Prostate gland (tissue), 2 donors: Measurements from ENCODE around the gene KDM8. TPM values are rescaled to one million over a fixed set of nuclear protein-coding genes. Genes with fewer than 3 reads are reported as not detected.

Experiments
- DNase-seq: peaks from one replicate; pipeline ENCODE4 v3.0.0-alpha.2; 2019; ENCODE audit warnings: low spot score
- H3K27ac ChIP-seq, 2 donors: fragments of 200-600 bp; sonication (generic); 2 replicates each; pipeline ENCODE4 v1.5.1; 2017 to 2019
- H3K27me3 ChIP-seq: fragments of 200-600 bp; sonication (generic); replicated peaks from 2 replicates; pipeline ENCODE4 v1.5.1; 2019; ENCODE audit not compliant: insufficient read depth
- H3K36me3 ChIP-seq, 2 donors: fragments of 200-600 bp; sonication (generic); 1 replicate in 1 of 2; 2 replicates in 1 of 2; pipeline versions ENCODE4 v1.5.1 to v1.8.1; 2017 to 2019
- H3K4me1 ChIP-seq: fragments of 200-600 bp; sonication (generic); replicated peaks from 2 replicates; pipeline ENCODE4 v1.5.1; 2019
- H3K4me3 ChIP-seq, 2 donors: fragments of 200-600 bp; sonication (generic); 2 replicates each; pipeline ENCODE4 v1.5.1; 2017 to 2019
- H3K9me3 ChIP-seq: fragments of 200-600 bp; sonication (generic); 2 replicates; pipeline ENCODE4 v1.5.1; 2017
- POLR2A ChIP-seq: fragments of 450-650 bp; IDR thresholded peaks from one replicate; pipeline ENCODE4 v1.6.1; 2016; ENCODE audit warnings: antibody characterized with exemption, mild to moderate bottlenecking
- POLR2AphosphoS5 ChIP-seq: sonication (generic); formaldehyde crosslinking; IDR thresholded peaks from one replicate; pipeline ENCODE4 v1.6.1; 2017; ENCODE audit warnings: antibody characterized with exemption
- WGBS: methylation state at CpG from one replicate; pipeline ENCODE4 v1.1.5; 2018; 5-methylcytosine and 5-hydroxymethylcytosine counted together
- intact Hi-C: fragments of 100-400 bp; cut with DNase I; formaldehyde crosslinking; loops from one replicate; pipeline ENCODE4 v1.14.2; 2022
- total RNA-seq, 2 donors: library from RNA; depleted of rRNA; stranded (reverse); fragments of >200 nt; gene quantifications; one replicate each; pipeline ENCODE4 v1.1.0, GENCODE V29; 2016
- TF ChIP-seq, protein P1 (sequence below), 4 experiments: fragments of 200-600 bp in 2 of 4; fragments of 450-650 bp in 2 of 4; sonication (generic) in 2 of 4; IDR thresholded peaks; 1 replicate in 3 of 4; 2 replicates in 1 of 4; pipeline ENCODE4 v1.5.1; 2016 to 2019; ENCODE audit warnings: antibody characterized with exemption in 4 of 4, mild to moderate bottlenecking in 2 of 4, moderate library complexity in 2 of 4

KDM8 gene
- total RNA-seq, 2 donors from 2014 or later, result 5.6 to 15.3 TPM

DNA sequence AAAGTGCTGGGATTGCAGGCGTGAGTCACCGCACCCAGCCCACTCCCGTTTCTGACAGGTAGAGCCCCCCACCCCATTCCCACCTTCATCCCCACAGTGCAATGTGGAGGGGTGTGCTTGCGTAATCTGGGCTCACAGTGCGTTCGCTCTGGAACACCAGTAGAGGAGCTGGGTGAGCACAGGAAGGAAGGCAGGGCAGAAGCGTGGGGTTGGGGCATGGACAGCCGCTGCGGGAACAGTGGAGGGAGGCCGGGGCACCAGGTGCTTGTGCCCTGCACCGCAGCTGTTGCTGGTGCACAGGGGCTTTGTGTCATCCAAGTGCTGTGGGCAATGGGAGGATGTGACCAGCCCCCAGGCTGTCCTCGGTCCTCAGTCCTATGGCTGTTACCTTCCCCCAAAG is 24.7 kb downstream of the KDM8 start:
- 89% methylated on average over 12 of the region's 12 CpGs for WGBS
- Histone ChIP-seq H3K4me1 (peaks cover 13% of the 10 kb centered on the region), H3K4me3 (no peak overlapping the region), H3K27me3 (no peaks in the 10 kb centered on the region), H3K9me3 (no peaks in the 10 kb centered on the region), H3K36me3 (peaks cover 0 to 5% of the 10 kb centered on the region in 2 donors), H3K27ac (no peak overlapping the region)
- TF ChIP-seq, protein P1, sequence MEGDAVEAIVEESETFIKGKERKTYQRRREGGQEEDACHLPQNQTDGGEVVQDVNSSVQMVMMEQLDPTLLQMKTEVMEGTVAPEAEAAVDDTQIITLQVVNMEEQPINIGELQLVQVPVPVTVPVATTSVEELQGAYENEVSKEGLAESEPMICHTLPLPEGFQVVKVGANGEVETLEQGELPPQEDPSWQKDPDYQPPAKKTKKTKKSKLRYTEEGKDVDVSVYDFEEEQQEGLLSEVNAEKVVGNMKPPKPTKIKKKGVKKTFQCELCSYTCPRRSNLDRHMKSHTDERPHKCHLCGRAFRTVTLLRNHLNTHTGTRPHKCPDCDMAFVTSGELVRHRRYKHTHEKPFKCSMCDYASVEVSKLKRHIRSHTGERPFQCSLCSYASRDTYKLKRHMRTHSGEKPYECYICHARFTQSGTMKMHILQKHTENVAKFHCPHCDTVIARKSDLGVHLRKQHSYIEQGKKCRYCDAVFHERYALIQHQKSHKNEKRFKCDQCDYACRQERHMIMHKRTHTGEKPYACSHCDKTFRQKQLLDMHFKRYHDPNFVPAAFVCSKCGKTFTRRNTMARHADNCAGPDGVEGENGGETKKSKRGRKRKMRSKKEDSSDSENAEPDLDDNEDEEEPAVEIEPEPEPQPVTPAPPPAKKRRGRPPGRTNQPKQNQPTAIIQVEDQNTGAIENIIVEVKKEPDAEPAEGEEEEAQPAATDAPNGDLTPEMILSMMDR (IDR thresholded peaks at IDR 0.05), result no peak
- DNase-seq, result no peak
- intact Hi-C loops, result no loop called here

DNA sequence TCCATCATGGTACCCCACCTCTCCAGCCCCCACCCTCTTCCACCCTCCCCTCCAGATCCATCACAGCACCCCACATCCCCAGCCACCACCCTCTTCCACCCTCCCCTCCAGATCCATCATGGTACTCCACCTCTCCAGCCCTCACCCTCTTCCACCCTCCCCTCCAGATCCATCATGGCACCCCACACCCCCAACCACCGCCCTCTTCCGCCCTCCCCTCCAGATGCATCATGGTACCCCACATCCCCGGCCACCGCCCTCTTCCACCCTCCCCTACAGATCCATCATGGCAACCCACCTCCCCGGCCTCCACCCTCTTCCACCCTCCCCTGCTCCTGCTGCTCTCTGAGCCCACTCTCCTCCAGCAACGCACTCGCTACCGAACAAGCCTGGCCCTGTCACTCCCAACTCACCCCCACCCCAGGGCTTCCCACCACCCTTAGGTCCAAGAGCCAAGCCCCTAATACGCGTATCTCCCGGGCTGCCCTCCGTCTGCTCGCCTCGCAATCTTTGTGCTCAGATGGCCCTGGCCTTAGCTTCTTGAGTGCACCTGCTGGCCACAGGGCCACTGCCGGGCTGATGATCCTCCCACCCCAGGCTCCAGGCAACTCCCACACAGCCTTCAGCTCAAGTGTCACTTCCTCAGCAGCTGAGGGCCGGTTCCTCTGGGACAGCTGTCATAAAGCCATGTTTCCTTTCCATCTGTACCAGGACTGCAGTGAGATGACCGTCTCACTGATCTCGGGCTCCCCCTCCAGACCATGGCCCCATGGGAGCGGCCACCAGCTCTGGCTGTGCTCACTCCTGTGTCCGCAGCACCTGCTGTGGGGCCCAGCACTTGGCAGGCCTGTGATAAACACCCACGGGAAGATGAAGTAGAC is 25.5 kb downstream of the KDM8 start:
- H3K9me3 ChIP-seq, result no peaks in the 10 kb centered on the region
- no peak overlapping the region for H3K27ac ChIP-seq
- no peak for DNase-seq
- no peak overlapping the region for H3K4me3 ChIP-seq
- H3K4me1 ChIP-seq, result peaks cover 20% of the 10 kb centered on the region
- H3K36me3 ChIP-seq, result peaks cover 0 to 5% of the 10 kb centered on the region in 2 donors
- intact Hi-C loops, result no loop called here
- no peak for TF ChIP-seq POLR2A
- H3K27me3 ChIP-seq, result no peaks in the 10 kb centered on the region
- WGBS, result 91% methylated on average over 21 of the region's 21 CpGs

- H3K9me3 ChIP-seq, result no peaks in the 10 kb centered on the region
- no peak overlapping the region for H3K4me3 ChIP-seq
- H3K27me3 ChIP-seq, result no peaks in the 10 kb centered on the region
- peaks cover 0 to 5% of the 10 kb centered on the region in 2 donors for H3K36me3 ChIP-seq
- peaks cover 28% of the 10 kb centered on the region for H3K4me1 ChIP-seq
- 94% methylated on average over 18 of the region's 18 CpGs for WGBS
- no peak for DNase-seq
- no peak for TF ChIP-seq POLR2A
- no peak for TF ChIP-seq POLR2AphosphoS5
- TF ChIP-seq, protein P1 (IDR thresholded peaks at IDR 0.05), result no peak
- intact Hi-C loops, result no loop called here
- H3K27ac ChIP-seq, result no peak overlapping the region
Observed at GRCh38 chr16:27229891-27230470, 26.7 kb downstream of the KDM8 start.

DNA sequence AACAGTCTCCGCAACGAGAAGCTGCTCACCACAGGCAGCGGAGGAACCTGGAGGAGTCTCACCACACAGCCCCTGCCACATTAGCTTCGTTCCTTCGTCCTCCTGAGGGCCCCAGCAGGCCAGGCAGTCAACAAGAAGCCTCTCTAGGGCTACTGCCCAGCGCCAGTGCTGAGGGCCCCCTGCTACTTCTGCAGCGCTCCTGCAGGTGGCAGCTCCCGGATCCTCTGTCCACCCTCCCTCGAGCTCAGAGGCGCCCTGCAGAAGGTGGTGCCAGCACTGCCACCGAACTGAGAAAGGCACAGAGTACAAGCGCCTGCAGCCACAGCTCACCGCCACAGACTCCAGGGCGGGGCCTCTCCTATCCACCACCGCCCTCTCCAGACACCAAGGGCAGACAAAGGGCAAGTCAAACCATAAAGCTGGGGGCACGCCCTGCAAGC is 27.3 kb downstream of the KDM8 start:
- TF ChIP-seq POLR2AphosphoS5 (no peak), POLR2A (no peak)
- TF ChIP-seq, protein P1 (IDR thresholded peaks at IDR 0.05), result no peak
- intact Hi-C loops, result no loop called here

DNA sequence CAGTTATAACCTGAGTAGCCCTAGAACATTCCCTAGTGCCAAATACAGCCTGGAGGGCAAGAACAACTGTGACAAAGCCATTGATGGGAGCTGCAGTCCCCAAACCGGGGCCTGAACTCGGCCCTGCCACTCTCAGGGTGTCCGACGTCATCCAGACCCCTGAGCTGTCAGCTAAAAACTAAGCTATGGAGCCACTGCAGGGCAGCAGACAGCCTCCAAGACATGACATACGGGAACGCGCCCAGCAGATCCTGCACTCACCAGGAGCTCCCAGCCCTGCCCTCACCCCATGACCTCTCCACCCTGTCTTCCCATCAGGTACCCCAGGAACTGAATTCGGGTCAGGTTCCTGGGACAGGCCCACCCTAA is 28.4 kb downstream of the KDM8 start:
- Histone ChIP-seq H3K4me3 (no peak overlapping the region), H3K27ac (peak overlapping the region; percentile 68 to 80), H3K4me1 (peaks cover 28% of the 10 kb centered on the region), H3K27me3 (no peaks in the 10 kb centered on the region), H3K9me3 (no peaks in the 10 kb centered on the region), H3K36me3 (peaks cover 0 to 5% of the 10 kb centered on the region in 2 donors)
- TF ChIP-seq, protein P1 (IDR thresholded peaks at IDR 0.05), result no peak
- TF ChIP-seq POLR2A, result no peak
- TF ChIP-seq POLR2AphosphoS5, result no peak
- intact Hi-C loops, result no loop called here
- DNase-seq, result no peak
- WGBS, result 92% methylated on average over 8 of the region's 8 CpGs

More for the DNA sequence above, 27.3 kb downstream of the KDM8 start:
- Histone ChIP-seq H3K27ac (no peak overlapping the region), H3K4me1 (peaks cover 33% of the 10 kb centered on the region), H3K9me3 (no peaks in the 10 kb centered on the region), H3K27me3 (no peaks in the 10 kb centered on the region), H3K36me3 (peaks cover 0 to 5% of the 10 kb centered on the region in 2 donors), H3K4me3 (no peak overlapping the region)
- DNase-seq, result no peak
- 85% methylated on average over 16 of the region's 16 CpGs for WGBS
